SH-SY5Y (cell line): ENCODE results near the gene RANBP17.

Experiments used
- GATA2 ChIP-seq: IDR thresholded peaks from 2 replicates; pipeline ENCODE4 v1.6.1; 2011; ENCODE audit warnings: mild to moderate bottlenecking, low read depth, low read length
- GATA3 ChIP-seq: IDR thresholded peaks from 2 replicates; pipeline ENCODE4 v1.6.1; 2011; ENCODE audit warnings: low read depth, mild to moderate bottlenecking, low read length, moderate library complexity

RANBP17 gene

DNA sequence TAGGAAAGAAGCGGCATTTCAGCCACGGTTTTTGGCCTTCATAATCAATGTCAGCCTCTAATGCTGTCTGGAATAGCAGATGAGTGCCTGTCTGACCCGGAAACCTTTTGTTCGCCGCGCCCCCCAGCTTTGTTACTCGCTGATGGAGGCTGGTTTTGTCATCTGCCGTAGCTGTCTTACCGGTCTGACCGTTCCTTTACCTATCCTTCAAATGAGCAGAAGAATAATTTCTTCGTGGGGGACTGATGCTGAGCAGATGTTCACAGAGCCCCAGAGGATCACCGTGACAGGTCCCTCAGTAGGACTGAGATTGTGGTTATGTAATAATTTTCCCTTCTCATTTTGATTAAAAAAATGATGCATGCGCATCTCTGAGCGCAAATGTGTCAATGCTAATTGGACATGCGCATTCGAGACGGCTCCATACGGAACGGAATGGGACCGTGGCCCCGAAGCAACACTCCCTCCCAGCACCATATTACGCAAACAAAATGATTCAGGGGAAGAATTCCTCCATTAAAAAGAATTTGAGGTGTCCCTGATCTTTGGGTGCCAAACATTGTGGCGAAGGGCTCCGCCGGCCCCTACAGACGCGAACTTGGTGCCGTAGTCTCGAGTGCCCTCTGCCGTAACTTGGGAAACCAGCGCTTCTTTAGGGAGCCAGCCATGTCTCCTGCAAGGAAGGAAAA is 474.8 kb downstream of the RANBP17 start:
- TF ChIP-seq GATA2 (no peak), GATA3 (no peak)

- no peak for TF ChIP-seq GATA2
- no peak for TF ChIP-seq GATA3
These were observed 475.4 kb downstream of the RANBP17 start for GRCh38 chr5:171337210-171337569.

DNA sequence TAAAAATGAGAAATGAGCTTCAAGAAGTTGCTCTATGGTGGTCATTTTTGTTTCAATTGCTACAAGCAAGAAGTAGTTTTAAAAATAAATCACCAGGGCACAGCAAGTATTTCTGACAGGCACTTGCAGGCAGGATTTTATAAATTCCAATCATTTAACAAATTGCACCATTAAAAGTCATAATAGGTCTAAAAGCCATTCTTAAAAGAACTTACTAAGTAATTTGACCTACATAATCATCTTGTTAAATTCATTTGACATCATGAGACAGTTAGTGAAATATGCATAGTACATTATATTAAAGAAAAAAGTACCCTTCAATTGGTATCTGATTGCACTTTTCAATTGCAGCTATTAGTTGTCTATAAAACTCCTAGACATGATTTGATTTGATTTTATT is 478.2 kb downstream of the RANBP17 start:
- TF ChIP-seq GATA2, result no peak
- no peak for TF ChIP-seq GATA3

- TF ChIP-seq GATA3 (no peak), GATA2 (no peak)
These were observed 478.7 kb downstream of the RANBP17 start for GRCh38 chr5:171340491-171340890.

DNA sequence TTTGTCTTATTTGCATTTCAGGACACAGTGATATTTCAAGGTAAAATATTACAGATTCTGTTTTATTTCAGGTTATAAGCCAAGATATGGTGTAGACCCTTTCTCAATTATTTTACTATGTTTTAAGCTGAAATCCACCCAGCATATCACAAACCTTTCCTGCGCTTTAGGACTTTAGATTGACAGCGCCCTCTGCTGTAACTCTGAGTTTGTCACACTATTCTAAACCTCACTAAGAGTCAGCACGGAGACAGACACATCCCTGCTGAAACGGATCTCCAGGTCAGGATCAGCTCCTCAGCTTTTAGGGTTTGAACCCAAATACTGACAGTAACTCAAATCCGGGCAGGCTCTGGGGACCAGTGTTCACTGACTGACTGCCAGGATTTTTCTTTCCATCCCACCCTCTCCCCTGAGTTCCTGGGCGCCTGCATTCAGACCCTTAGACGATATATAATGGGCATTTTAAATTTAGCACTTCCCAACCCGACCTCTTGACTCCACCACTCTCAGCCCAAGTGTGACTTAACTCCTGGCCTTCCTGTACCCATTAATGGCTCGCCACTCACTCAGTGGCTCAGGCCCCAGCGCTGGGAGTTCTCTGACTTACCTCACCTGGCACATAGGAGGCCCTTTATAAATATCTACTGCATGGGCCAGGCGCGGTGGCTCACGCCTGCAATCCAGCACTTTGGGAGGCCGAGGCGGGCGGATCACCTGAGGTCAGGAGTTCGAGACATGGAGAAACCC is 480.7 kb downstream of the RANBP17 start:
- TF ChIP-seq GATA2, result no peak
- no peak for TF ChIP-seq GATA3

DNA sequence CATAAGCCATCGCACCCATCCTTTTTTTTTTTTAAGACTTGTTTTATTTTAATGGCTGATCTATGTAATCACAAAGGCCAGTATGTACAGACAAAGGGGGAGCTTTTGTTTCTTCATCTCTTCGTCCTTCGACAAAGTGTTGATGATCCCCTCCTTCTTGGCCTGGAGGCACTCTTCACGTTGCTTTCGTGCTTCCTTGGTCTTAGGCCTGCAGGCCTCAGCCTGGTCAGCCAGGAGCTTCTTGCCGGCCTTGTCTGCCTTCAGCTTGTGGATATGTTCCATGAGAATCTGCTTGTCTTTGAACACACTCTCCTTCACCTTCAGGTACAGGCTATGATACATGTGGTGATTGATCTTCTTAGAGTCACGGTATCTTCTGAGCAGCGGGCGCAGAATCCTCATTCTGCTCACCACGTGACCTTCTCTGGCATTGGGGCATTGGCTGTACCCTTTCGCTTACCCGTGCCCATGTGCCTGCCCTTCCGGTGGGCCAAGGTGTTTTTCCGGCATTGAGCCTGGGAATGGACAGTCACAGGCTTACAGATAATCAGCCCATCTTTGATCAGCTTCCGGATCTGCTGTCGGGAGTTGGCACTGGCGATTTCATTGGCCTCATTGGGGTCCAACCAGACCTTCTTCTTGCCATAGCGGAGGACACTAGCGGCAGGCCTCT is 483.3 kb downstream of the RANBP17 start:
- no peak for TF ChIP-seq GATA2
